ENCODE measurements around the gene SLC25A21.
"Not testable (repeated sequence)": the region's sequence is repeated elsewhere in the genome, so short reads cannot be mapped to it uniquely, and the experiment has no call there.

The SLC25A21 gene

GRCh38 chr14:36820901-36821300 lies 351.5 kb downstream of the SLC25A21 start:
- DNase-seq: no peak

GRCh38 chr14:36820111-36820709 lies 352.2 kb downstream of the SLC25A21 start:
- DNase-seq: no peak

GRCh38 chr14:36818794-36819384 lies 353.5 kb downstream of the SLC25A21 start:
- DNase-seq: peak; percentile 44

GRCh38 chr14:36818246-36818645 lies 354.2 kb downstream of the SLC25A21 start:
- DNase-seq: peak; percentile 6

- no peak for DNase-seq
Observed at GRCh38 chr14:36817071-36817930, 355.1 kb downstream of the SLC25A21 start.

- DNase-seq: no peak
Observed at GRCh38 chr14:36816481-36816880, 355.9 kb downstream of the SLC25A21 start.

- not testable (repeated sequence) for DNase-seq
Observed at GRCh38 chr14:36814783-36815182, 357.6 kb downstream of the SLC25A21 start.

GRCh38 chr14:36810209-36810608 lies 362.2 kb downstream of the SLC25A21 start:
- no peak for DNase-seq

- DNase-seq: no peak
Observed at GRCh38 chr14:36807727-36808126, 364.7 kb downstream of the SLC25A21 start.

- DNase-seq: peak; percentile 5
Observed at GRCh38 chr14:36805131-36805559, 367.3 kb downstream of the SLC25A21 start.

GRCh38 chr14:36797634-36798033 lies 374.8 kb downstream of the SLC25A21 start:
- no peak for DNase-seq

- no peak for DNase-seq
Observed at GRCh38 chr14:36791402-36791801, 381.0 kb downstream of the SLC25A21 start.

GRCh38 chr14:36785511-36785910 lies 386.9 kb downstream of the SLC25A21 start:
- no peak for DNase-seq

- no peak for DNase-seq
Observed at GRCh38 chr14:36784541-36784940, 387.9 kb downstream of the SLC25A21 start.

- no peak for DNase-seq
Observed at GRCh38 chr14:36781897-36782296, 390.5 kb downstream of the SLC25A21 start.

GRCh38 chr14:36773558-36773957 lies 398.8 kb downstream of the SLC25A21 start:
- DNase-seq: peak; percentile 20

GRCh38 chr14:36773136-36773540 lies 399.3 kb downstream of the SLC25A21 start:
- peak; percentile 19 for DNase-seq

- DNase-seq: no peak
Observed at GRCh38 chr14:36771028-36771640, 401.3 kb downstream of the SLC25A21 start.

GRCh38 chr14:36768638-36769337 lies 403.6 kb downstream of the SLC25A21 start:
- no peak for DNase-seq

GRCh38 chr14:36767603-36768281 lies 404.7 kb downstream of the SLC25A21 start:
- no peak for DNase-seq

GRCh38 chr14:36766974-36767373 lies 405.4 kb downstream of the SLC25A21 start:
- no peak for DNase-seq
